NCI-H2171 treated with DMSO at 0.1 percent for 48 hours (cell line): ENCODE measurements around the gene KIAA0586.

ENCODE experiments used
- DNase-seq: peaks from one replicate; lab custom pipeline; 2025; lab: John Stamatoyannopoulos, UW

The KIAA0586 gene

DNA sequence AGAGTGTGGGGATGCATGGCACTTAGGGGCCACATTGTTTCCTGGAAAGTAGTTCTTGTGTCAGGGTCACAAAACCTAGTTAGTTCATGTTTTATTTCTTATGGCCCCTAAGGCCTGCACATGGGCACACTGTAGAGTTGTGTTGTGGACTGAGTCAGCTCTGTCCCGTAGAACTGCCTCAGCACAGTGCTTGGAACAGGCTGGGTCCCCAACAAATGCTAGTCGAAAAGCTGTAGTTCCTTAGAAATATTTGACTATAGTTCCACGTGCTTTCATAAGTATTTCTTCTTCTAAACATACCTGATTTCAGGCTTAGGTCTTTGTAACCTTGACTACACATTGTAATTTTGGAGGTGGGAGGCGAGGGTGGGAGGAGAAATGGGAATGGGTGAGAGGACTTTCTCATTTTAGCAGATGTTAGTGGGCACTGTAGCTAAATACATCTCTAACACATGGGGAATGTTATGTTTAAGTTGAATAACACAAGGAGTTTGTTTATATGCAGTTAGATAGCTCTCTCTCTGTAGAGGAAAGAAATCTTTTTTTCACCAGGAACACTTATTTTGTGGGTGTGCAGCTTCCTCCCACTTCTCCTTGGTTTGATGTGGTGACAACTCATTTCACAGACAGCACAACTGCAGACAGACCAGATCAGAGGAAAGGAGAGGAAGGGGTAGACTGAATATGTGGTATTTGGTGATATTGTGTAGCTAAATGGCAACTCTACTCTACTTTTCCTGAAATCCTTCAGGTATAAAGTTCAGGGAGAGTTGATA is 170.7 kb downstream of the KIAA0586 start:
- DNase-seq: no peak

DNA sequence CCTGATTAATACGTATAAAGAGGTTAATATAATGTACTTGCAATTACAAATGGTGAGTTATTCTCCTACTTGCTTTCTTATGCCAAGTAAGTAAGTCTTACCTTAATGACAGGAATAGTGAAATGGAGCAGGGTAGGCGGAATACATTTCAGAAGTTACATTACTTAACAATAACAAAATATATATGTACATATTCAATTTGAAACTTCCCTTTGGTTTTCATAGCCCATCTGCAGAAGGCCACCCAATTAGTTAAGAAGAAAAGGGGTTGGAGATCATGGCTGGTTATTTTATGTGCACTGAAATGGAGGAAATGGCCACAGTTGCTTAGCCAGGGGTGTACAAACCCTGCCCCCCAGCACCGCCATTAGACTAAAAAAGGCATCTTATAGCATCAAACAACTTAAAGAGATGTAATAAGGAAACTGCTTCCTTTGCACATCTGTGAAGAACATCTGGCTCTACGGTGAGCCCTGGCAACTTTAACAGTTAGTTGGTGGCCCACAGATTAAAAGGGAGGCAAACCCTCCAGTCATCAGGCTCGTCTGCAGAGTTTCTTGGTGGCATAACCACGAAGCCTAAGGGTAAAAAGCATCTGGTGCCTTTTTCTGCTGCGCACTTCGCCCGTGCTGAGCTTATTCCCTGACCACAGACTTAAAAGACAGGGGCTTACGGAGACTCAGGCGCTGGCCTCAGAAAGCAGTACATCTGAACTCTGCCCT is 171.4 kb downstream of the KIAA0586 start:
- no peak for DNase-seq

DNA sequence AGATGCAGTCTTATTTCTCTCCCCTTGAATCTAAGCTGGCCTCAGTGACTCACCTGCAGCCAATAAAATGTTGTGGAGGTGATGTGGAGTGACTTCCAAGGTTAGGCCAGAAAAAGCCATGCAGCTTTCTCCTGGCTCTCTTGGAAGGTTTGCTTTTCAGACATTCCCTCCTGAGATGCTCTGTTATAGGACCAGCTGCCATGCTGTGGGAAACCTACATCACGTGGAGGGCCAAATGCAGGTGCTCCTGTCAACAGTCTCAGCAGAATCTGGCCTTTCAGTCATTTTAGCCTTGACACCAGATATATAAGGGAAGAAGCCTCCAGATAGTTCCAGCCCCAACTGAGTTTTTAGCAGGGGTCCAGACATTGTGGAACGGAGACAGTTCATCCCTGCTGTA is 172.2 kb downstream of the KIAA0586 start:
- no peak for DNase-seq
